GM18858 (cell line): ENCODE measurements around the gene PRDM16.

Experiments used
- ATAC-seq: cut with Tn5 transposase; IDR thresholded peaks from one replicate; pipeline ENCODE4 v1.9.1; 2021; ENCODE audit not compliant: unreplicated experiment

The PRDM16 gene

GRCh38 chr1:3434406-3435110 lies 365.6 kb downstream of the PRDM16 start:
- no peak for ATAC-seq

DNA sequence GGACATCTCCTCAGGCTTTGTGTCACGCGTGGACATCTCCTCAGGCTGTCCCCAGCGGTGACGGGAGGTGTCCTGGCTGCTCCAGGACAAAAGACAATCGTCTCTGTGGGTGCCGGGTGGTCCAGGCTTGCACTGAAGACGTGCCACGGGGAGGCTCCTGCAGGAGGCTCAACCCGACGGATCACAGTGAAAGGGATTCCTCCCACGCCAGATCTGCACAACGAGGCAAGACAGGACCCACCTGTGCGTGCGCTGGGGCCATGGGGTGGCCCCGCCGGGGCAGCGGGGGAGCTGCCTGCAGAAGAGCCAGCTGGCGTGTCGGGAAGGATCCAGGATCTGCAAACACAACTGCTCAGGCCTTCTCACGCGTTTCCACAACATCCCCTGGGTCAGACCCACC lies 366.7 kb downstream of the PRDM16 start:
- ATAC-seq = no peak

GRCh38 chr1:3436451-3436850 lies 367.4 kb downstream of the PRDM16 start:
- ATAC-seq = no peak

DNA sequence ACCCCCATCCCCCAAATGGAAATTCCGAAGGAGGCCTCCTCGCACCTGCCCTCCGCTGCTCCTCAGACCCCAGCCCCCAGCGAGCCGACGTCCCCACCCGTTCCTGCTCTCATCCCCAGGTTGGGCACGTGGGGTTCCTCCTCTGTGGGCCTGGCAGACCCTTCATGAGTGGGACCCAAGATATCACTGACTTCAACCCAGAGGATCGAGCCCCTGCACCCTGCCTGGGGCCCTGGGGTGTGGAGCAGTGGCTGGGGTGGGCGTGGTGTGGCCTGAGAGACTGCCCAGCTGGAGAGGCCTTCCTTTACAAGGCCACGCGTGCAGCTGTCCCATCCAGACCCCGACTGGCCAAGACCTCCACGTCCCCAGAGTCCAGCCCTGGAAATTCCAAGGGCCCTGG lies 367.9 kb downstream of the PRDM16 start:
- ATAC-seq = no peak

DNA sequence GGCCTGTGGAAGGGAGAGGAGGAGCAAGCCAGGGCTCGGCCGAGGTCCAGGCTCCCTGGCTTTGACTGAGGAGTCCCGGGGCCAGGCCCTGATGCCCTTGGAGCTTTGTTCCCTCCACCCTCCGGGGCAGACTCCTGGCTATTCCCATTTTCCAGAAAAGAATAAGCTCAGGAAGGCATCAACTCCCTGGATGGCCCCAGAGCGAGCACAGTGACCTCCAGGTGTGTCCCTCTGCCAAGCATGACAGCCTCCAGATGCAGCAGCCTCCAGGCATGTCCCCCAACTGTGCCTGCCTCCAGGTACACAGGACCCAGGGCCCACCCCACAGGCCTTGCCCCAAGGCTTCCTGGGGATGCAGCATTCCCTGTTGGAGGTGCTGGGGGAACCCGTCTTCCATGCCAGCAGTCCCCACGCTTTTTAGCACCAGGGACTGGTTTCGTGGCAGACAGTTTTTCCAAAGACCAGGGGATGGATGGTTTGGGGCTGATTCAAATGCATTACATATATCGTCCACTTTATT lies 369.7 kb downstream of the PRDM16 start:
- ATAC-seq = no peak

DNA sequence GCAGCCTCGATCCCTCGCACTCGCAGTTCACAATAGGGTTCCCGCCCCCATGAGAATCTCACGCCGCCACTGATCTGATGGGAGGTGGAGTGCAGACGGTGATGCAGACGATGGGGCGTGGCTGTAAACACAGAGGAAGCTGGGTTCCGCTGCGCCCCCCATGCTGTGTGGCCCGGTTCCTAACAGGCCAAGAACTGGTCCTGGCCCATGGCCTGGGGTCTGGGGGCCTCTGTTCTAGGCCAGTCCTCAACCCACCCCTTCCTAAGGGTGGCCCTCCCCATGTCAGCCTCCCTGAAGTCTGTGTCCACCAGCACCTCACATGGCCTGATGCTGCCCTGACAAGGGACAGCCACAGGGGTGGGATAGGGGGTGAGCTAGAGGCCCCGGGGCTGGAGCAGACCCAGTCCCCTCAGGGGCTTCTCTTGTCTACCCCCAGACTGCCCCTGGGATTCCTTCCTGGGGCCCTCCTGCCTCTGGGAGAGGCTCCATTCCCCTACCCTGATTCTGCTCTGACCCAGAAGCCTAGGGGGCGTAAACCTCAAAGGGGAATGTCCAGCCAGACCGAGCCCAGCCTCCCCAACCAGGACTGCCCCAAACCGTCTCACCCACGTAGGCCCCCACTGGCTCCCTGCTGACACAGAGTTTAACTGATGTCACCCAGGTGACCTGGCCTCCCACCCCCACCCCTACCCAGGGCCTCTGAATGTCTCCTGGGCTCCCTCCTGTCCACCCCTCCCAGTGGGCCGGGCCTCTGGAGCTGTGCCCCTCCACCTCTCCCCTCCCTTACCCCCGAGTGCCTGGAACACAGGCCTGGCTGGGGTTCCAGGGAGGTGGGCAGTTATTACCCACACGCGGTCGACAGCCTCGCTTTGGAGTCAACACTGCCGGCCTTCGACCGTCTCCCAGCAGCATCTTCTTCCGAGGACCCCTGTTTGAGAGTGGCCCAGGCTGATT lies 370.6 kb downstream of the PRDM16 start:
- ATAC-seq = no peak

DNA sequence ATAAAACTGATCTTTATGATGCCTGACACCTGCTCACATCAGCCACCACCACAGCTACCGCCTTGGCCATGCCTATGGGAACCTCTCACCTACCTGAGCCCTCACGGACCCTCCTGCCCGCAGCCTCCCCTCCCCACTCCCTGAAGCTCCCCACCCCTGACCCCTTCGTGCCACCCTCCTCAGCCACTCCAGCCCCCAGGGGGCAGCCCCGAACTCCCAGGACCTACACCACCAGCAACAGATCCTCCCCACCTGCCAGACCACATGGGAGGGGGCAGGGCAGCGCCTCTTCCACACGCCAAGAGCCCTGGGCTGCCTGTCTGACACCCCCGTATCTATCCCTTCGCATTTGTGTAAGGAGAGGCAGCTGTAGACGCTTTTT lies 371.3 kb downstream of the PRDM16 start:
- ATAC-seq = no peak

- ATAC-seq = no peak
These were observed 371.9 kb downstream of the PRDM16 start for GRCh38 chr1:3440711-3441409.

DNA sequence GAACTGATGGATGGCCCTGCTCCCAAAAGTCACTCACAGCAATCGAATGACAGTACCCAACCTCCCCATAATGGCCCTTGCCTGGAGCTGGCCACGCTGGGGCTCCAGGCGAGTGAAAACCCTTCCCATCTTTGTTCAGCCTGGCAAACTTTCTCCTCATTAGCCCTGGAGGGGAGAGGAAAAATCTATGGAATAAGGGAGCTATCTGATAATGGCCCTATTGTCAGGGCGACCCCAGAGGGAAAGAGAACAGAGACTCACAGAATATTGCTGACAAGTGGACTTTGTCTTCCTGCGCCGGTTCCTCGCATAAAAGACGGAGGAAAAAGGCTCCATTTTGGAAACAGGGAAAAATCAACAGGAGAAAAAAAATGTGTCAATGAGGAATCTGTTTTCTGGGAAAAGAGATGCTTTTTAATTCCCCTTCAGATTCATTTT lies 372.4 kb downstream of the PRDM16 start:
- ATAC-seq = no peak

DNA sequence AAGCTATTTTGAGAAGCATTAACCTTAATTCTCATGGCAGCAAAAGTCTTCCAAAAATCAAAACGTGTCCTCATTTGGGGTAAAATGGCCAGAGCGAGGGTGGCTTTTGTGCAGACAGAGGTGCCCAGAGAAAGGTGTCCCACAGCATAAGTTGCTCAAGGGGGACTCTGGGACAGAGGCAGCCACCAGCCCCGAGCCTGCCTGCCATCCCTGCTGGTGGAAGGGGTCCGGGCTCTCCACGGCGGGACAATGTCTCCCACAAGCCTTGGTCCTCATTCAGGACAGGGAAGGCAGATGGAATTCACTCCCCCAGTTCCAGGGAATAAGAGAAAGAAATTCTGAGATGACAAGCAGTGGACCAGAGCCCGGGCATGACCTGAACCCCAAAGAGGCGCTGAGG lies 372.9 kb downstream of the PRDM16 start:
- ATAC-seq = no peak

DNA sequence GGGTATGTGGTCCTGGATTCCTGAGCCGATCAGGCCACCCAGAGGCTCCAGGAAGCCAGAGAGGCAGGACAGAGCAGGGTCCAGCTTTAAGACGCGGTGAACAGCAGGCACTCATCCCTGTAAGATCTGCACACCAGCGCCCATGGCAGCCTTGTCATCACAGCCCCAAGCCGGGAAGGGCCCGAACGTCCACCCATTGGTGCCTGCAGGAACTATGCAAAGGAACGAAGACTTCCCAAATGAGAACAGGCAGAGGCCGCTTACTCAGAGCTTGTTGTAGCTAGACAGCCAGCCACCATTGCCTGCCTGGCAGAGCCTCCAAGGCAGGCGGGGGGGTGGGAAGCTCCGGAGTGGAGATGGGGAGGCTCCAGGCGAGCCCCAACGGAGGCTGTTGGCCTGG lies 373.3 kb downstream of the PRDM16 start:
- no peak for ATAC-seq

DNA sequence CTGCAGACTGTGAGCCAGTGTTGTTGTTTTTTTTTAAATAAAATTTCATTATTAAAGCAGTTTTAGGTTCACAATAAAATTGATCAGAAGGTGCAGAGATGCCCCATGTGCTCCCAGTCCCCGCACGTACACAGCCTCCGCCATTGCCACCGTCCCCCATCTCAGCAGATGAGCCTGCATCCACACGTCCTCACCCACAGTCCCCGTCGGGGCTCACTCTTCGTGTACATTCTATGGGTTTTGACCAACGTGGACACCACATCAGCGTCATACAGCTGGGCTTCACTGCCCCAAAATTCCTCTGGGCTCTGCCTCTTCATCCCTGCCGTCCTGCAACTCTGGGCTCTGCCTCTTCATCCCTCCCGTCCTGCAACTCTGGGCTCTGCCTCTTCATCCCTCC lies 373.9 kb downstream of the PRDM16 start:
- ATAC-seq = no peak

DNA sequence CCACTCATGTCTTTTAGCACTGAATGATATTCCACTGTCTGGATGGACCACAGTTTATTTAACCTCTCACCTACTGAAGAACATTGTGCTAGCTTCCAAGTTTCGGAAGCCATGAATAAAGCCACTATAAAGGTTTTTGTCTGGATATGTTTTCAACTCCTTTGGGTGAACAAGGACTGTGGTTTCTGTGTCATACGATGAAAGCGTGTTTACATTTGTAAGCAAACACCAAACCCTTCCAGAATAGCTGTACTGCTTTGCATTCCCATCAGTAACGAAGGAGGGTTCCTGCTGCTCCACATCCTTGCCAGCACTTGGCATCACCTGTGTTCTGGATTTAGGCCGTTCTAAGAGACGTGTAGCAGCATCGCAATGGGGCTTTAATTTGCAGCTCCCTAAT lies 374.8 kb downstream of the PRDM16 start:
- ATAC-seq = no peak

- no peak for ATAC-seq
These were observed 375.3 kb downstream of the PRDM16 start for GRCh38 chr1:3444298-3444697.

GRCh38 chr1:3444736-3445135 lies 375.7 kb downstream of the PRDM16 start:
- no peak for ATAC-seq

- no peak for ATAC-seq
These were observed 381.3 kb downstream of the PRDM16 start for GRCh38 chr1:3450202-3450863.

- no peak for ATAC-seq
These were observed 382.0 kb downstream of the PRDM16 start for GRCh38 chr1:3450983-3451382.

GRCh38 chr1:3451994-3452865 lies 383.2 kb downstream of the PRDM16 start:
- ATAC-seq = no peak

- no peak for ATAC-seq
These were observed 383.8 kb downstream of the PRDM16 start for GRCh38 chr1:3452866-3453175.

DNA sequence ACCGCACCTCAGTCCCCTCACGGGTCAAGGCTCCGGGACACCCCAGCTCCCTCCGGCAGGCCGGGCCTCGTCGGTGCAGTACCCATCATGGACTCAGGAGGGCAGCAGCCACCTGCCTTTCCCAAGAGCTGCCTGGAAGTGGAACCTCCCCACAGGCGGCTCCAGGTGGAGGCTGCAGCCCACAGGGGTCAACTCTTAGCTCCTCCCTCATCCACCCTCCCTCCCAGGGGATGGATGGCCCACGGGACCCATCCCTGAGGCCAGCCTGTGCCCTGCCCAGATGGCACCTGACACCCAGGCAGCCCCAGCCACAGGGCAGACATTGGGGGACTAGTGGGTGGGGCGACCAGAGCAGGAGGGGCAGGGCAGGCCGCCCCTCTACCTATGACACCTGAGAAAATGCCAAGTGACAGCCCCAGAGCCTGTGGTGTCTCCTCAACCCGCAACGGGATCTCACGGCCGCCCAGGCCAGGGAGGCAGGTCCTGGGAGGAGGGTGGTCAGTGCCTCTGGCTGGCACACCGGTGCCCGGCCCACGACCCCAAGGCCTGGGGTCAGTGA lies 384.3 kb downstream of the PRDM16 start:
- no peak for ATAC-seq
